ENCODE measurements around the gene CDK6. TPM values are rescaled to one million over a fixed set of nuclear protein-coding genes. Genes with fewer than 3 reads are reported as not detected.

The CDK6 gene
- total RNA-seq, 1 donor from 2014 or later = 23.3 TPM

- peaks cover 21% of the 10 kb centered on the region for H3K27me3 Mint-ChIP-seq
- peaks cover under 1% of the 10 kb centered on the region for H3K36me3 Mint-ChIP-seq (ENCODE audit: insufficient read depth)
- DNase-seq (ENCODE audit: low spot score, unreplicated experiment) = no peak
- H3K27ac Mint-ChIP-seq = no peak overlapping the region
- no peak for TF ChIP-seq CTCF (IDR thresholded peaks at IDR 0.05; ENCODE audit: unreplicated experiment)
- H3K4me3 Mint-ChIP-seq (ENCODE audit: low read depth) = no peak overlapping the region
- peaks cover 12% of the 10 kb centered on the region for H3K4me1 Mint-ChIP-seq (ENCODE audit: low read depth)
- peaks cover 3% of the 10 kb centered on the region for H3K9me3 Mint-ChIP-seq (ENCODE audit: low read depth)
Measured at GRCh38 chr7:92634205-92634604, 202.2 kb downstream of the CDK6 start.

DNA sequence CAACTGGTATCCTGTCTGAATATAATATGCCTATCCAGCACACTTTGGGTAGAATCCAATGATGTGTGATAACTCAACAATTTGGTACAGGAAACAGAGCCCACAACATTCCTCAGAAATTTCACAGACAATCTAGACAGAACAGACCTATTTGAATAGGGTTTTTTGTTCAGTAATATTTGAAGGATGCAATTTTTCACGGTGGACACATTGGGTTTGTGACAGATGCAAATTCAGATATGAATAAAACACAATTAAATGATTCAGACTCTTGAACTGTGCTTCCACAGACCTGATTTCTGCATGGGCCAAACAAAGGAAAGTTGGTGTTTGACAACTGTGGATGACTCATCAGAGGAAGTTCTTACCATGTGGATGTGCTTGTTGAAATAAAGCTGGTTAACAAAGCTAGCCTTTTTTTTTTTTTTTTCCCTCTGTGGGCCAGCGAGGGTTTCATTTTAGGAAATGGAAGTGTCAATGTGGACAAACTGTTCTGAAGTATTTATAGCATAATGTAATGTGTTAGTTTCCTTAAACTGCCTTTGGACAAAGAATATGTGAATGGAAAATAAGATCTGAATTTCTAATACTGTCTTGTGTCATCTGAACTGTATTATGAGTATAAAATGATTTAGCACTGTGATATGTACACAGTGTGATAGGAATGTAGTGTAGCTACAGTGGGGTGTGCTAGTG lies 203.0 kb downstream of the CDK6 start:
- Mint-ChIP-seq H3K4me1 (ENCODE audit: low read depth) (peaks cover 12% of the 10 kb centered on the region), H3K27me3 (peaks cover 30% of the 10 kb centered on the region), H3K9me3 (ENCODE audit: low read depth) (peaks cover 7% of the 10 kb centered on the region), H3K27ac (no peak overlapping the region), H3K4me3 (ENCODE audit: low read depth) (no peak overlapping the region), H3K36me3 (ENCODE audit: insufficient read depth) (peaks cover 3% of the 10 kb centered on the region)
- no peak for DNase-seq (ENCODE audit: low spot score, unreplicated experiment)
- TF ChIP-seq CTCF (IDR thresholded peaks at IDR 0.05; ENCODE audit: unreplicated experiment) = no peak

DNA sequence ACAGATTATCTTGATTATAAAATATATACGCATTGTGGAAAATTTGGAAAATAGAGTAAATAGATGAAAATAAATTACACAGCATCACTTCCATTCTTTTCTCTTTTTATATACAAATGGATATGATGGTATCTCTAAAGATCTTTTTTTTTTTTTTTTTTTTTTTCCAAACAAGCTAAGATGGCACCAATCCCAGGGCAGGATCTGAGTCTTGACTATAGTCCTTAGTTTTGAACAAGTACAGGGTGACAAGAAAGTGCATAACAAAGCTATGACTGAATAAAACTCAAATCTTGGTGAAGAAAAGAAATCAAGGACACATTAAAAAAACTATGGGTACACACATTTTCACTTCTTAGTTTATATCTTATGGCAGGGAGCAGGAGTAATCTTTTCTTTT lies 203.6 kb downstream of the CDK6 start:
- TF ChIP-seq CTCF (IDR thresholded peaks at IDR 0.05; ENCODE audit: unreplicated experiment) = no peak
- Mint-ChIP-seq H3K36me3 (ENCODE audit: insufficient read depth) (peaks cover 5% of the 10 kb centered on the region), H3K9me3 (ENCODE audit: low read depth) (peaks cover 11% of the 10 kb centered on the region), H3K4me1 (ENCODE audit: low read depth) (peaks cover 12% of the 10 kb centered on the region), H3K27me3 (peaks cover 34% of the 10 kb centered on the region), H3K4me3 (ENCODE audit: low read depth) (no peak overlapping the region), H3K27ac (no peak overlapping the region)
- DNase-seq (ENCODE audit: low spot score, unreplicated experiment) = no peak

- H3K27ac Mint-ChIP-seq = no peak overlapping the region
- H3K9me3 Mint-ChIP-seq (ENCODE audit: low read depth) = peaks cover 13% of the 10 kb centered on the region
- TF ChIP-seq CTCF (IDR thresholded peaks at IDR 0.05; ENCODE audit: unreplicated experiment) = no peak
- H3K27me3 Mint-ChIP-seq = peaks cover 41% of the 10 kb centered on the region
- peaks cover 8% of the 10 kb centered on the region for H3K36me3 Mint-ChIP-seq (ENCODE audit: insufficient read depth)
- DNase-seq (ENCODE audit: low spot score, unreplicated experiment) = no peak
- H3K4me3 Mint-ChIP-seq (ENCODE audit: low read depth) = no peak overlapping the region
- peaks cover 12% of the 10 kb centered on the region for H3K4me1 Mint-ChIP-seq (ENCODE audit: low read depth)
Measured at GRCh38 chr7:92631850-92632487, 204.4 kb downstream of the CDK6 start.

GRCh38 chr7:92631067-92631849 lies 205.1 kb downstream of the CDK6 start:
- peaks cover 45% of the 10 kb centered on the region for H3K27me3 Mint-ChIP-seq
- no peak for TF ChIP-seq CTCF (IDR thresholded peaks at IDR 0.05; ENCODE audit: unreplicated experiment)
- peaks cover 10% of the 10 kb centered on the region for H3K36me3 Mint-ChIP-seq (ENCODE audit: insufficient read depth)
- peaks cover 12% of the 10 kb centered on the region for H3K4me1 Mint-ChIP-seq (ENCODE audit: low read depth)
- H3K4me3 Mint-ChIP-seq (ENCODE audit: low read depth) = no peak overlapping the region
- no peak overlapping the region for H3K27ac Mint-ChIP-seq
- peaks cover 13% of the 10 kb centered on the region for H3K9me3 Mint-ChIP-seq (ENCODE audit: low read depth)
- no peak for DNase-seq (ENCODE audit: low spot score, unreplicated experiment)
